ENCODE results near the gene C16orf89.

The C16orf89 gene

DNA sequence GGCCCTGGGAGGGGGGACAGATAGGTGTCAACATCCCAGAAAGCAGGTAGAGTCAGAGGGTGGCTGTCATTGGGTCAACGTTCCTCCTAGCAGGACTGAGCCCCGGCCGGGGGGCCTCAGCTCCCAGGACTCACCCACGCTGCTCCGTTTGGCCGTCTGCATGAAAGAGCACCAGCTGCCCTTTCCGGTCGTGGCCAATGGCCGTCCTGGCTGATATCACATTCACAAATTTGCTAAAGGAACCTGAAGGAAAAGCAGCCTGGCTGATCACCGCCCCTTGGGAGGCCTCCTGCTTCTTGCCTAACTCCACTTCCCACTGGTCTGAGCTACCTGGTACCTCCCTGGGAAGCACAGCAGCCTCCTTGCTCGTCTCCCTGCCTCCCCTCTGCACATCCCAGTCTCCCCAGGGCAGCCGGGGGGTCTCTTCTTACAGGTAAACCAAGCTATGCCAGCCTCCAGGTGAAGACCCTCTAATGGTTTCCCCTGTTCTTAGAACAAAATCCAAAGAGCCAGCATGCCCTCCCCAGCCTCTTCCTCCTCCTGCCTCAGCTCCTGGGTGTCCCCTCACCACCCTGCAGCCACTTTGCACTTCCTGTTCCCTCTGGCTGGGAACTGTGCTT, 35.4 kb downstream of the C16orf89 start:
- DNase-seq (ENCODE audit: low read depth in 3 of 3) = no peak

DNA sequence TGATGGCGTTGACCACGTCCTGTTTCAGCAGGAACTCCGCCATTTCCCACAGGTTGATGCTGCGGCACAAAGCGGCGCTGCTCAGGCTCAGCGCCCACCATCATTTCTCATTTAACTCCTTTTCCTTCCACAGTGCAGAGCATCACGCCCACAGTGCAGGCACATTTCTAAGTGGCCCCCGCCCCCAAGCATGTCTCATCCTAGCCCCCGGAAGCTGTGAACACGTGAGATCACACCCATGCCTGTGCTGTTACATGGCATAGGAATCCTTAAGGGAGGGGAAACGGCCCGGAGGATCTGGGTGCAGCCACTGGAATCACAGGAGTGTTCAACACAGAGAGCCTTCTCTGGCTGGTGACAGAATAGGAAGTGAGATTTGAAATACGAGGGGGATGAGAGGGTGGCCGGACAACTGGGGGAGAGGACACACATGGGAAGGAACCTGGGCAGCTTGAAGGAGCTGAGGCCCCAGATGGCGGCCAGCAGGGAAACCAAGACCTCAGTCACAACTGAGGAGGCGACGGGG, 36.7 kb downstream of the C16orf89 start:
- no peak for DNase-seq (ENCODE audit: low read depth in 3 of 3)

GRCh38 chr16:5027575-5028235, 38.1 kb downstream of the C16orf89 start:
- no peak for DNase-seq (ENCODE audit: low read depth in 3 of 3)

- DNase-seq (ENCODE audit: low read depth in 3 of 3) = no peak
Observed at GRCh38 chr16:5027086-5027485, 38.7 kb downstream of the C16orf89 start.

- no peak for DNase-seq (ENCODE audit: low read depth in 3 of 3)
Observed at GRCh38 chr16:5026664-5027063, 39.1 kb downstream of the C16orf89 start.

GRCh38 chr16:5025171-5025632, 40.6 kb downstream of the C16orf89 start:
- no peak for DNase-seq (ENCODE audit: low read depth in 3 of 3)

GRCh38 chr16:5024632-5025031, 41.1 kb downstream of the C16orf89 start:
- no peak for DNase-seq (ENCODE audit: low read depth in 3 of 3)

DNA sequence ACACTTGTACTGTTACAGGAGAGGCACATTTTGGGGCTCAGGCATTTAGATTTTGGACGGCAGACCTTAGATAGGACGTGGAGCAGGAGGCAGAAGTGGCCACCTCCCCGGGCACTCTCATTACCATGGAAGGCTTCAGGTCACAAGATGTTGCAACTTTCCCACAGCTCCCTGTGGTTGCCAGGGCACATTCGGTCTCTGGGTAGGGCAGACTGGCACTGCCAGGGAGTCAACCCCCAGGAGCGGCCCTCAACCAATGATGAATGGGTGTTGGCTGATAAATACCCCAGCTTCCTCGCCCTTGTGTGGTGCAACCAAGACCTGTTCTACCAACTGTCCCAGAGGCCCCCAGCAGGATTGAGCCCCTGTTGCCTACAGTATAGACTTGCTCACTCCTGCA, 43.2 kb downstream of the C16orf89 start:
- no peak for DNase-seq (ENCODE audit: low read depth in 3 of 3)

DNA sequence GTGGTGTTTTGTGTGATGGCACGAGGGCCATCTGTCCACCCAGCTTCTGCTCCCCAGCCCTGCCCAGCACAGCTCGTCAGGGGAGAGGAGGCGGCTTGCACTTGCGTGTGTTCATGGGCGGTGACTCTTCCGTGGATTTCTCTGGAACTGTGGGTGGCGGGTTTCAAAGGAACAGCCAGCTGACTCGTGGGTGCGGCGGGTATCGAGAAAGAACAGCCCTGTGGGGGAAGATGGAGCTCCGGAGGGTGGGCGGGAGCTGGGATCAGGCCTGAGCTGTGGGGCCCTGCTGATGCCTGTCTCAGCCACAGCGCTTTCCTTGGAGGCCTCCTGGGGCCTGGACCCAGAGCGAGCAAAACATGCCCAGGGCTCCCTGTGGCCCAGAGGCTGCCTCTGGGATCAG, 45.2 kb downstream of the C16orf89 start:
- no peak for DNase-seq (ENCODE audit: low read depth in 3 of 3)

- no peak for DNase-seq (ENCODE audit: low read depth in 3 of 3)
Observed at GRCh38 chr16:5019775-5020174, 46.0 kb downstream of the C16orf89 start.

DNA sequence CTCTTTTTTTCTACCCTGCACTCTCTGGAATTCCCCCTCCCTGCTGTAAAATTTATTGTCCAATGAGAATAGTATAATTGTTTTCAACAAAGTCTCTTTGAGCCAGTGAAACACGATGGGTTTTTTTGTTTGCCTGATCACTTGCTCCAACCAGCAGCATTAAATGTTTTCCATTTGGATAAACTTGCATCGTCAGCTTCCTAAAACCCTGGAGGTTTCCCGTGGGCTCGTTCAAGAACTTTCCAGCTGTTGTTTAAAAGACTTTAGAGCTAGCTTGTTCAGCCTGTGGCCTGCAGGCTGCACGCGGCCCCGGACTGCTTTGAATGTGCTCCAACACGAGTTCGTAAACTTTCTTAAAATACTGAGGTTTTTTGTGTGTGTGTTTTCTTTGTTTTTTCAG, 47.0 kb downstream of the C16orf89 start:
- no peak for DNase-seq (ENCODE audit: low read depth in 3 of 3)

GRCh38 chr16:5017678-5017969, 48.1 kb downstream of the C16orf89 start:
- DNase-seq (ENCODE audit: low read depth in 3 of 3) = no peak

GRCh38 chr16:5016967-5017677, 48.6 kb downstream of the C16orf89 start:
- DNase-seq (ENCODE audit: low read depth in 3 of 3) = no peak

- DNase-seq (ENCODE audit: low read depth in 3 of 3) = no peak
Observed at GRCh38 chr16:5015887-5016286, 49.9 kb downstream of the C16orf89 start.

- DNase-seq (ENCODE audit: low read depth in 3 of 3) = no peak
Observed at GRCh38 chr16:5015351-5015750, 50.4 kb downstream of the C16orf89 start.

DNA sequence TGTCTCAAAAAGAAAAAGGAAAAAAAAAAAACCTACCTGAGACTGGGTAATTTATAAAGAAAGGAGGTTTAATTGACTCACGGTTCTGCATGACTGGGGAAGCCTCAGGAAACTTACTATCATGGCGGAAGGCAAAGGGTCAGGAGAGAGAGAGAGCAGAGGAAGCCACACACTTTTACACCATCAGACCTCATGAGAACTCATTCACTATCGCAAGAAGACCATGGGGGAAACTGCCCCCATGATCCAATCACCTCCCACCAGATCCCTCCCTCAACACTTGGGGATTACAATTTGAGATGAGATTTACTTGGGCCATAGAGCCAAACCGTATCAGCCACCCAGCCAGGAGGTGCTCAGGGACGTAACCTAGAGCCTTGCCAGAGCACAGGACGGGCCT, 52.9 kb downstream of the C16orf89 start:
- no peak for DNase-seq (ENCODE audit: low read depth in 3 of 3)

- no peak for DNase-seq (ENCODE audit: low read depth in 3 of 3)
Observed at GRCh38 chr16:5011637-5012036, 54.1 kb downstream of the C16orf89 start.

DNA sequence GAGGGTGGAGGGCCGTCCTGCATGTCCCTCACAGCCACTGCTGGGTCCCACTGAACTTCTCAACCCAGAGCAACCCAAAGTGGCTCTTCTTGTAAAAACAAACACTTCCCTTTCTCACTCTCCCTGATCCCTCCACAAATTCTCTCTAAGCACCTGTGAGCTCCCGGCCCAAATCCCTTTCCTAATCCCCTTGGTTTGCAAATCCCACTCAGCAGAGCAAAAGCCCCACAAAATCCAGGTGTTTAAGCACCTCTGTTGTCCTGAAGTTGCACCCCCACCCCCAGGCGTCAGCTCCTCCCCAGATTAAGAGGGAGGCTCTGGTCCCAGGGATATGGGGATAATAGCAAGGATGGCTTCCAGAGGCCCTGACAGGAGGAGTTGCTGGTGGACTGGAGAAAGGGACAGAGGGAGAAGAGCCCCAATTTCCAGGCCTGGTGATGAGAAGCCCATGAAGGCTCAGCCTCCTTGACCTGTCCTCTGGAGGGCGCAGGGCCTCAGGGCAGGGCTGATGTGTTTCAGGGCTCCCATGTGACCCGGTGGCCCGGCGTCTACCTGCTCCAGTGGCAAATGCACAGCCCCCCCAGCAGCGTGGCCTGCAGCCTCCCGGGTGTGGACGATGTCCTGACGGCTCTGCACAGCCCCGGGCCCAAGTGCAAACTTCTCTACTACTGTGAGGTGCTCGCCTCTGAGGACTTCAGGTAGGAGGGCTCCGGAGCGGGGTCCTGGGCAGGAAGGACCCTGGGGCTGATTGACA, 55.0 kb downstream of the C16orf89 start:
- DNase-seq (ENCODE audit: low read depth in 3 of 3) = no peak

GRCh38 chr16:5008311-5008731, 57.4 kb downstream of the C16orf89 start:
- DNase-seq (ENCODE audit: low read depth in 3 of 3) = no peak

DNA sequence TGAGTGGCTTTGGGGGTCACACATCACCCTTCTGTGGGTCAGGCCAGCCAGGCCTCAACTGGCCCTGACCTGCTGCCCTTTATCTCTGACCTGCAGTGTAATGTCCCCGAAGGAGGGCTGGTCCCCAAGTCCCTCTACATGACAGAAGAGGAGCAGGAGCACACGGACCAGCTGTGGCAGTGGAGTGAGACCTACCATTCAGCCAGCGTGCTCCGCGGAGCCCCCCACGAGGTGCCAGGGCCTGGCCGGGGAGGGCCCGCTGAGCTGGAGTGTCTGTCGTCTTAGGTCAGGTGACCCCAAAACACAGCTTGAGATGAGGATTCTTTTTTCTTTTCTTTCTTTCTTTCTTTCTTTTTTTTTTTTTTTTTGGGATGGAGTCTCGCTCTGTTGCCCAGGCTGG, 58.5 kb downstream of the C16orf89 start:
- no peak for DNase-seq (ENCODE audit: low read depth in 3 of 3)

- DNase-seq (ENCODE audit: low read depth in 3 of 3) = no peak
Observed at GRCh38 chr16:5006348-5007193, 59.2 kb downstream of the C16orf89 start.
